Measurements from ENCODE around the gene SLC6A19. TPM values are rescaled to one million over a fixed set of nuclear protein-coding genes. Genes with fewer than 3 reads are reported as not detected.

SLC6A19 gene
- total RNA-seq, 6 experiments from 2014 or later = not detected

- no peaks in the 10 kb centered on the region for H3K9me3 Mint-ChIP-seq
- DNase-seq = no peak
- no peak overlapping the region for H3K27ac Mint-ChIP-seq
- H3K4me1 Mint-ChIP-seq (ENCODE audit: low read depth) = peaks cover 6% of the 10 kb centered on the region
- peaks cover 20% of the 10 kb centered on the region for H3K27me3 Mint-ChIP-seq (ENCODE audit: insufficient read depth)
- H3K4me3 Mint-ChIP-seq = no peak overlapping the region
- TF ChIP-seq, protein P1, sequence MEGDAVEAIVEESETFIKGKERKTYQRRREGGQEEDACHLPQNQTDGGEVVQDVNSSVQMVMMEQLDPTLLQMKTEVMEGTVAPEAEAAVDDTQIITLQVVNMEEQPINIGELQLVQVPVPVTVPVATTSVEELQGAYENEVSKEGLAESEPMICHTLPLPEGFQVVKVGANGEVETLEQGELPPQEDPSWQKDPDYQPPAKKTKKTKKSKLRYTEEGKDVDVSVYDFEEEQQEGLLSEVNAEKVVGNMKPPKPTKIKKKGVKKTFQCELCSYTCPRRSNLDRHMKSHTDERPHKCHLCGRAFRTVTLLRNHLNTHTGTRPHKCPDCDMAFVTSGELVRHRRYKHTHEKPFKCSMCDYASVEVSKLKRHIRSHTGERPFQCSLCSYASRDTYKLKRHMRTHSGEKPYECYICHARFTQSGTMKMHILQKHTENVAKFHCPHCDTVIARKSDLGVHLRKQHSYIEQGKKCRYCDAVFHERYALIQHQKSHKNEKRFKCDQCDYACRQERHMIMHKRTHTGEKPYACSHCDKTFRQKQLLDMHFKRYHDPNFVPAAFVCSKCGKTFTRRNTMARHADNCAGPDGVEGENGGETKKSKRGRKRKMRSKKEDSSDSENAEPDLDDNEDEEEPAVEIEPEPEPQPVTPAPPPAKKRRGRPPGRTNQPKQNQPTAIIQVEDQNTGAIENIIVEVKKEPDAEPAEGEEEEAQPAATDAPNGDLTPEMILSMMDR (IDR thresholded peaks at IDR 0.05) = no peak
- H3K36me3 Mint-ChIP-seq (ENCODE audit: low read depth) = no peaks in the 10 kb centered on the region
Observed at GRCh38 chr5:1163366-1163765, 38.0 kb upstream of the SLC6A19 start.

DNA sequence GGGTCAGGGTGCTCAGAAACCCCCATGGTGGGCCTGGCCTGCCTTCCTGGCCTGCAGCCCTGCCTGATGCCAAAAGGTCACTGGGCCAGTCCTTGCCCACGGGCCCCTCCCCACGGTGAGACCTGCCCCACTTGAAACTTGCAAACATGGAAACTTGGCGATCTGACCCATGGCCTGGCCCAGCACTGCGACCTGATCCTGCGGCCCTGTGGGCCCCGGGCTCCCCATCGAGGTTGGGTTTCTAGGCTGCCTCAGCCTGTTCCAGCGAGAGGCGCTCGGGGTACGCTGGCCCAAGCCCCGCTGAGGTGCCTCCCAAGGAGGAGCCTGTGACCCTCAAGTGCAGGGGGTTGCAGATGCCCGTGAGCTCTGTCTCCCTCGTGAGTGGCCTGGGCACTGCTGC lies 37.5 kb upstream of the SLC6A19 start:
- TF ChIP-seq, protein P1 (IDR thresholded peaks at IDR 0.05) = no peak

DNA sequence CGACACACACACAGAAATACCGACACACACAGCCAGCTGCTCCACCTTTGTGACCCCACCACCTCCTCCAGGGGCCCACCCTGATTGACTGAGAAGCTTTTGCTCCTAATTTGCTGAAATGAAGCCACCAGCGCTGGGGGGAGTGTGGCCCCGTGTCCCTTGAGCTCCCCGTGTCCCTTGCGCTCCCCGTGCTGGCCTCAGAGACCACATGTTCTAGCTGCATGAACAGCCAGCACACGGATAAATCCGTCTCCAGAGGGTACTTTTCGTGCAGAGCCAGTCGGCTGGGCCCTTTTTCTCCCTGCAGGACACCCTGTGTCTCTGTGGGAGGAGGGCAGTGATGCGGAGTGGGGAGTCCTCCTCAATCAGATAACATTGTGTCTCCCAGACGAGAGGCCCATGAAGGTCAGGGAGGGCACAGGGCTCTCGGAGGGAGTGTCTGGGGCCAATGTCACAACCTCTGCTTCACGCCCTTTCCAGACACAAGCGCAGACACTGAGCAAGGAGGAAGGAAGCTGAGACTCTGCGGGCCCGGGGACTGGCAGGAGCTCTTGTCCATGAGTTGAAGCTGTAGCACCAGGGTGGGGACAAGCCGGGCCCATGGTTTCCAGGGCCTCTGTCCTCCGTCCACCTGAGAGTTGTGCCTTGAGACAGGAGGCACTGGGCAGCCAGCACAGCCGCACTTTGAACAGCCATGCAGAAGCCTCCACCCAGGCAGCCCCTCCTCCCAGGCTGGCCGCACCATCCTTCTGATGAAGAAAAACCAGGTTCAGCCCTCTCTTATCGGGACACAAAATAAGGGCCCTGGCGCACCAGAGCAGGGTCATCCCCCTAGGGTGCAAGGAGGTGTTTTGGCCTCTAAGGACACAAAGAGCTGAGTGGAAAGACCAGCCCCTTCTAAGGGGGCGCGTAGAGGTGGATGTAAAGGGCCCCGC lies 36.4 kb upstream of the SLC6A19 start:
- no peak overlapping the region for H3K4me3 Mint-ChIP-seq
- TF ChIP-seq, protein P1 (IDR thresholded peaks at IDR 0.05) = no peak
- no peak overlapping the region for H3K27ac Mint-ChIP-seq
- peaks cover 13% of the 10 kb centered on the region for H3K27me3 Mint-ChIP-seq (ENCODE audit: insufficient read depth)
- peaks cover 6% of the 10 kb centered on the region for H3K4me1 Mint-ChIP-seq (ENCODE audit: low read depth)
- no peaks in the 10 kb centered on the region for H3K9me3 Mint-ChIP-seq
- DNase-seq = no peak
- H3K36me3 Mint-ChIP-seq (ENCODE audit: low read depth) = no peaks in the 10 kb centered on the region

More for the DNA sequence above, 37.5 kb upstream of the SLC6A19 start:
- DNase-seq = no peak
- Mint-ChIP-seq H3K27me3 (ENCODE audit: insufficient read depth) (peaks cover 14% of the 10 kb centered on the region), H3K36me3 (ENCODE audit: low read depth) (no peaks in the 10 kb centered on the region), H3K4me1 (ENCODE audit: low read depth) (peaks cover 6% of the 10 kb centered on the region), H3K4me3 (no peak overlapping the region), H3K9me3 (no peaks in the 10 kb centered on the region), H3K27ac (no peak overlapping the region)

GRCh38 chr5:1165864-1166263 lies 35.5 kb upstream of the SLC6A19 start:
- peaks cover 6% of the 10 kb centered on the region for H3K4me1 Mint-ChIP-seq (ENCODE audit: low read depth)
- peaks cover 9% of the 10 kb centered on the region for H3K27me3 Mint-ChIP-seq (ENCODE audit: insufficient read depth)
- DNase-seq = no peak
- TF ChIP-seq, protein P1 (IDR thresholded peaks at IDR 0.05) = no peak
- H3K36me3 Mint-ChIP-seq (ENCODE audit: low read depth) = no peaks in the 10 kb centered on the region
- H3K9me3 Mint-ChIP-seq = no peaks in the 10 kb centered on the region
- no peak overlapping the region for H3K4me3 Mint-ChIP-seq
- H3K27ac Mint-ChIP-seq = no peak overlapping the region

GRCh38 chr5:1166370-1166769 lies 35.0 kb upstream of the SLC6A19 start:
- peaks cover 11% of the 10 kb centered on the region for H3K4me1 Mint-ChIP-seq (ENCODE audit: low read depth)
- H3K27ac Mint-ChIP-seq = no peak overlapping the region
- H3K27me3 Mint-ChIP-seq (ENCODE audit: insufficient read depth) = peaks cover 9% of the 10 kb centered on the region
- H3K9me3 Mint-ChIP-seq = no peaks in the 10 kb centered on the region
- TF ChIP-seq, protein P1 (IDR thresholded peaks at IDR 0.05) = no peak
- no peak for DNase-seq
- H3K36me3 Mint-ChIP-seq (ENCODE audit: low read depth) = no peaks in the 10 kb centered on the region
- H3K4me3 Mint-ChIP-seq = no peak overlapping the region
